ENCODE data around the gene MAP4K5.

Gene MAP4K5

DNA sequence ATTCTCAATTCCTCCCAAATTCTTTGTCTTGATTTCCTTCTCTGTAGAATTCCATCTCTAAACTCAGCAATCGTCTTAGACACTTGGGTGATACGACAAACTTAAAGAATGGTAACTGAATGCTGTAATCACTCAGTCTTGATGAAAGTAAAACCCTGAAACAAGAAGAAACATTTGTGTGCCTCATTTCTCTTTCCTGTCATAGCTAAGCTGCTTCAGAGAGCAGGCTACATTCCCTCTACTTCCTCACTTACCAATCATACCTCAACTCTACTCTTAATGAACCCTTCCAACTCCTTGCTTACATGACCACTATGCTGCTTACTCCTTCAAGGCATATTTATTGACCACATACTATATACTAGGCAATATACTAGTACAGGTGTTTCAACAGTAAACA lies 8.3 kb downstream of the MAP4K5 start:
- TF ChIP-seq, protein P1, sequence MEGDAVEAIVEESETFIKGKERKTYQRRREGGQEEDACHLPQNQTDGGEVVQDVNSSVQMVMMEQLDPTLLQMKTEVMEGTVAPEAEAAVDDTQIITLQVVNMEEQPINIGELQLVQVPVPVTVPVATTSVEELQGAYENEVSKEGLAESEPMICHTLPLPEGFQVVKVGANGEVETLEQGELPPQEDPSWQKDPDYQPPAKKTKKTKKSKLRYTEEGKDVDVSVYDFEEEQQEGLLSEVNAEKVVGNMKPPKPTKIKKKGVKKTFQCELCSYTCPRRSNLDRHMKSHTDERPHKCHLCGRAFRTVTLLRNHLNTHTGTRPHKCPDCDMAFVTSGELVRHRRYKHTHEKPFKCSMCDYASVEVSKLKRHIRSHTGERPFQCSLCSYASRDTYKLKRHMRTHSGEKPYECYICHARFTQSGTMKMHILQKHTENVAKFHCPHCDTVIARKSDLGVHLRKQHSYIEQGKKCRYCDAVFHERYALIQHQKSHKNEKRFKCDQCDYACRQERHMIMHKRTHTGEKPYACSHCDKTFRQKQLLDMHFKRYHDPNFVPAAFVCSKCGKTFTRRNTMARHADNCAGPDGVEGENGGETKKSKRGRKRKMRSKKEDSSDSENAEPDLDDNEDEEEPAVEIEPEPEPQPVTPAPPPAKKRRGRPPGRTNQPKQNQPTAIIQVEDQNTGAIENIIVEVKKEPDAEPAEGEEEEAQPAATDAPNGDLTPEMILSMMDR (IDR thresholded peaks at IDR 0.05; ENCODE audit: borderline replicate concordance, insufficient read depth, low read depth, low read length) = no peak
- no peak overlapping the region for H3K4me3 ChIP-seq (ENCODE audit: low read depth, low read length)

DNA sequence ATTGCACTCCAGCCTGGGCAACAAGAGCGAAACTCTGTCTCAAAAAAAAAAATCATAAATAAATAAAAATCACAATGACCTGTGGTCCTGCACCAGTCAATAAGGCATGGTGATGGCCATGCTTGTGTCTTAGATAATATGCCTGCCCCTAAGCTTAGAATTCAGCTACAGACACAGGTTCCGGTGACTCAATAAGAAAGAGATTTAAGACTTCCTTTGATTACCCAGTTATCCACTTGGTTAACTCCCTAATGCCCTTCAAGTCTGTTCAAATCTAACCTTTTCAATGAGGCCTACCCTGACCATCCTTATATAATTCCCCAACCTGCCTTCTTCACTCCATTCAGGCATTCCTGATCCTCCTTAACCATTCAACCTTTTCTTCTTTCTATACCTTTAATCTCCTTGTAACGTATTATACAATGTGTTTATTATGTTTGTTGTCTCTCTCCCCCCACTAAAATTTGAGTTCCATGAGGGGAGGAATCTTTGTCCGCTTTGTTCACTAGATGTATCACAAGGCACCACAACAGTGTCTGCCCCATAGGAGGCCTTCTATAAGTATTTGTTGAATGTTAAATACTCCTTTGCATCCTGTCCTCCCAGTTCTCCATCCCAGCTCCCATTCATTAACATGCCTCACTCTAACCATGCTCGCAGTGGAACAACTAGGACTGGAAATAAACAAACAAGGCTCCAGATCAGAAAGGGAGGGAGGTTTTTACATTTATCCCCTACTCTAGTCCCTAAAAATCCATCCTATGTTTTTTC lies 8.9 kb downstream of the MAP4K5 start:
- TF ChIP-seq, protein P1 (IDR thresholded peaks at IDR 0.05; ENCODE audit: borderline replicate concordance, insufficient read depth, low read depth, low read length) = no peak
- H3K4me3 ChIP-seq (ENCODE audit: low read depth, low read length) = no peak overlapping the region

DNA sequence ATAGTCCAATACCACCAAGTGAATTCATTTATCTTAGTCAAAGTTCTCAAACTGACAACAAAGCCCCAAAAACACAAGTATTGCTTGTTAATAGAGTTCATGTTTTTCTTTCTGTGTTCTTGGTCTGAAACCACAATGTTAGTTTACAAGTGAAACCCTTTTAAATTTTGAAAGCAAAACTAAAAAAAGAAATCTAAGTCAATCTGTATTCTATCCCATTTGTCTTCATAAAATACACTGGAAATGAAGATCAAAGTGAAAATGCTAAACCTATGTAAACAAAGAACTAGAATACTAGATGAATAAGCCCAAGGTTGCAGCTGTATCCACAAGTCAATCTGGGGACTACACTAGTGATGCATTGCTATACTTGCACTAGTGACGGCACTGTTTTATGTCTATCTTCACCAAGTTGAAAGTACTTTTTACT lies 10.4 kb downstream of the MAP4K5 start:
- no peak overlapping the region for H3K4me3 ChIP-seq (ENCODE audit: low read depth, low read length)
- TF ChIP-seq, protein P1 (IDR thresholded peaks at IDR 0.05; ENCODE audit: borderline replicate concordance, insufficient read depth, low read depth, low read length) = no peak

GRCh38 chr14:50520947-50521815 lies 11.2 kb downstream of the MAP4K5 start:
- no peak overlapping the region for H3K4me3 ChIP-seq (ENCODE audit: low read depth, low read length)
- TF ChIP-seq, protein P1 (IDR thresholded peaks at IDR 0.05; ENCODE audit: borderline replicate concordance, insufficient read depth, low read depth, low read length) = no peak

- TF ChIP-seq, protein P1 (IDR thresholded peaks at IDR 0.05; ENCODE audit: borderline replicate concordance, insufficient read depth, low read depth, low read length) = no peak
- no peak overlapping the region for H3K4me3 ChIP-seq (ENCODE audit: low read depth, low read length)
Measured at GRCh38 chr14:50516091-50516490, 16.3 kb downstream of the MAP4K5 start.

- TF ChIP-seq, protein P1 (IDR thresholded peaks at IDR 0.05; ENCODE audit: borderline replicate concordance, insufficient read depth, low read depth, low read length) = no peak
- H3K4me3 ChIP-seq (ENCODE audit: low read depth, low read length) = no peak overlapping the region
Measured at GRCh38 chr14:50512463-50512862, 19.9 kb downstream of the MAP4K5 start.

All from GM12875 (cell line).